ENCODE data around the gene CAV2. TPM values are rescaled to one million over a fixed set of nuclear protein-coding genes. Genes with fewer than 3 reads are reported as not detected.

The CAV2 gene
- total and polyA plus RNA-seq, 2 donors (not counting 1 experiment from before 2014, with no cell fraction given): 119 to 288 TPM

DNA sequence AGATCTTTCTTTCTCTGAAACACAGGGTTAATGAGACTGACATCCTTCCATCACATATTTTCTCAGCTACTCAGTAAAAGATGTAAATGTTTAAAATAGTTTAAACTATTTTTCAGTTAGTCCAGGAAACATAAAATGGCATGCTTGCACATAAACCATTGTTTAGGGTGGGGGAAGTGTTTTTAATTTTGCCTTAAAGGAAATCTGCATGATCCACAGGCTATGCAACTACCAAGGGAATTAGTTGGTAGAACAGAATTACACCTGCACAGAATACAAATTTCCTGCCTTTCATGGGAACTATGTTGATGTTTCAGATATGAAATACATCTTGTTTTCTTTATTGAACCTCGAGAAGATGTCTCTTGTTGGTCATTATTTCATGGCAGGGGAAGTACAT is 35.9 kb downstream of the CAV2 start:
- Histone ChIP-seq H3K27me3 (ENCODE audit: control insufficient read depth, insufficient read depth, low read length) (no peaks in the 10 kb centered on the region), H3K27ac (ENCODE audit: insufficient read depth, low read length) (no peak overlapping the region), H3K4me1 (ENCODE audit: control insufficient read depth, extremely low read depth, insufficient read depth, low read length) (peaks cover 18% of the 10 kb centered on the region), H2AFZ (ENCODE audit: low read length) (no peak overlapping the region), H3K4me3 (replicated peaks in 1 of 4; ENCODE audit: control extremely low read depth in 1 of 4, insufficient read depth in 1 of 4, low read depth in 3 of 4, low read length in 4 of 4) (no peak overlapping the region), H3K9me3 (ENCODE audit: control insufficient read depth, insufficient read depth, low read depth, low read length) (no peaks in the 10 kb centered on the region), H3K36me3 (ENCODE audit: control insufficient read depth, insufficient read depth, low read length) (peaks cover 25% of the 10 kb centered on the region), H3K9ac (ENCODE audit: insufficient read depth, low read length) (no peak overlapping the region), H3K4me2 (ENCODE audit: extremely low read depth, insufficient read depth, low read length) (no peak overlapping the region), H3K79me2 (ENCODE audit: control insufficient read depth, insufficient read depth, low read length) (peaks cover 95% of the 10 kb centered on the region), H4K20me1 (ENCODE audit: control insufficient read depth, extremely low read depth, insufficient read depth, low read length) (no peaks in the 10 kb centered on the region)
- TF ChIP-seq, protein P1, sequence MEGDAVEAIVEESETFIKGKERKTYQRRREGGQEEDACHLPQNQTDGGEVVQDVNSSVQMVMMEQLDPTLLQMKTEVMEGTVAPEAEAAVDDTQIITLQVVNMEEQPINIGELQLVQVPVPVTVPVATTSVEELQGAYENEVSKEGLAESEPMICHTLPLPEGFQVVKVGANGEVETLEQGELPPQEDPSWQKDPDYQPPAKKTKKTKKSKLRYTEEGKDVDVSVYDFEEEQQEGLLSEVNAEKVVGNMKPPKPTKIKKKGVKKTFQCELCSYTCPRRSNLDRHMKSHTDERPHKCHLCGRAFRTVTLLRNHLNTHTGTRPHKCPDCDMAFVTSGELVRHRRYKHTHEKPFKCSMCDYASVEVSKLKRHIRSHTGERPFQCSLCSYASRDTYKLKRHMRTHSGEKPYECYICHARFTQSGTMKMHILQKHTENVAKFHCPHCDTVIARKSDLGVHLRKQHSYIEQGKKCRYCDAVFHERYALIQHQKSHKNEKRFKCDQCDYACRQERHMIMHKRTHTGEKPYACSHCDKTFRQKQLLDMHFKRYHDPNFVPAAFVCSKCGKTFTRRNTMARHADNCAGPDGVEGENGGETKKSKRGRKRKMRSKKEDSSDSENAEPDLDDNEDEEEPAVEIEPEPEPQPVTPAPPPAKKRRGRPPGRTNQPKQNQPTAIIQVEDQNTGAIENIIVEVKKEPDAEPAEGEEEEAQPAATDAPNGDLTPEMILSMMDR (conservative IDR thresholded peaks at IDR 0.05 in 1 of 2, IDR thresholded peaks at IDR 0.05 in 1 of 2; ENCODE audit: low read depth in 1 of 2, low read length in 2 of 2): no peak
- TF ChIP-seq EZH2 (IDR thresholded peaks at IDR 0.05; ENCODE audit: low read length, missing control alignments): no peak
- no peak for DNase-seq (ENCODE audit: low read depth in 2 of 2)

DNA sequence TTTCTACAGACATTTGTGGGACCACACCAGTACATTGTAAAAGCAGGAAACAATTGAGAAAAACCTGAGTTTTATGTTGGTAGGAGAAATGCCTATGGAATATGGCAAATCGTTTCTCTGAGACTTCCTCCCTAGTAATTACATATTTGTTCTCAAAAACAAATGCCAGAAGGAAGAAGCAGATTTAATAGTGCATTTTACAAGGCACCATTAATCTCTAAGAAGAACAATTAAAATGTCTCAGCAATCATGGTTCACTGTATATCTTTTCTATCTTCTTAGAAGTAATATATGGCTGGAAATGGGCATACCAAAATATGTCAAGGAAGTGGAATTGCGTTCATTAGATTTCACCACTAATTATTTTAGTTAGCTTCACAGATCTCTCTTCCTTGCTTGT is 38.6 kb downstream of the CAV2 start:
- no peak overlapping the region for H3K9ac ChIP-seq (ENCODE audit: insufficient read depth, low read length)
- H3K27ac ChIP-seq (ENCODE audit: insufficient read depth, low read length): peak overlapping the region; percentile 19
- no peaks in the 10 kb centered on the region for H3K27me3 ChIP-seq (ENCODE audit: control insufficient read depth, insufficient read depth, low read length)
- H3K4me1 ChIP-seq (ENCODE audit: control insufficient read depth, extremely low read depth, insufficient read depth, low read length): peaks cover 34% of the 10 kb centered on the region
- H3K4me3 ChIP-seq (replicated peaks in 1 of 4; ENCODE audit: control extremely low read depth in 1 of 4, insufficient read depth in 1 of 4, low read depth in 3 of 4, low read length in 4 of 4): no peak overlapping the region
- no peak overlapping the region for H2AFZ ChIP-seq (ENCODE audit: low read length)
- TF ChIP-seq, protein P1 (conservative IDR thresholded peaks at IDR 0.05 in 1 of 2, IDR thresholded peaks at IDR 0.05 in 1 of 2; ENCODE audit: low read depth in 1 of 2, low read length in 2 of 2): no peak
- no peak for TF ChIP-seq EZH2 (IDR thresholded peaks at IDR 0.05; ENCODE audit: low read length, missing control alignments)
- no peak for DNase-seq (ENCODE audit: low read depth in 2 of 2)
- peaks cover 21% of the 10 kb centered on the region for H3K36me3 ChIP-seq (ENCODE audit: control insufficient read depth, insufficient read depth, low read length)
- H3K4me2 ChIP-seq (ENCODE audit: extremely low read depth, insufficient read depth, low read length): no peak overlapping the region
- peaks cover 94% of the 10 kb centered on the region for H3K79me2 ChIP-seq (ENCODE audit: control insufficient read depth, insufficient read depth, low read length)
- no peaks in the 10 kb centered on the region for H4K20me1 ChIP-seq (ENCODE audit: control insufficient read depth, extremely low read depth, insufficient read depth, low read length)
- no peaks in the 10 kb centered on the region for H3K9me3 ChIP-seq (ENCODE audit: control insufficient read depth, insufficient read depth, low read depth, low read length)

DNA sequence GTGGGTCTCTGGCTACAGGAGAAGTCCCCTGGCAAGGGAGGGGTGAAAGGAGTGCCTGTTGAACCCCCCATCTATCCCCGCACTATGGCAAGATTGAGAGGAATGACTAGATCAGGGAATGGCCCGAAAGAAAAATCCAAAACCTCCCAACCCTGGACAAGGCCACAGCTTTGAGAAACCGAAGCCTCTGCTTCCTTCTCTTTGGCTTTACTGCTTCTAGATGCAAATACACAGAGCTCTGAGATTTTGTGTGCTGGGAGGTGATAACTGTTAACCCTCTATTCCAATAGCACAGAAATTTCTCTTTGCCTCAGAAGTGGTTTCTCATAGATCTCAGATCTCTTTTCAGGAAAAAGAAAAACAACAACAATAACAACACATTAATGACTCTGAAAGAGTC is 40.3 kb downstream of the CAV2 start:
- TF ChIP-seq, protein P1 (conservative IDR thresholded peaks at IDR 0.05 in 1 of 2, IDR thresholded peaks at IDR 0.05 in 1 of 2; ENCODE audit: low read depth in 1 of 2, low read length in 2 of 2): no peak
- no peak for TF ChIP-seq EZH2 (IDR thresholded peaks at IDR 0.05; ENCODE audit: low read length, missing control alignments)
- Histone ChIP-seq H4K20me1 (ENCODE audit: control insufficient read depth, extremely low read depth, insufficient read depth, low read length) (no peaks in the 10 kb centered on the region), H3K9me3 (ENCODE audit: control insufficient read depth, insufficient read depth, low read depth, low read length) (no peaks in the 10 kb centered on the region), H3K27me3 (ENCODE audit: control insufficient read depth, insufficient read depth, low read length) (no peaks in the 10 kb centered on the region), H3K79me2 (ENCODE audit: control insufficient read depth, insufficient read depth, low read length) (peaks cover 95% of the 10 kb centered on the region), H3K4me3 (replicated peaks in 1 of 4; ENCODE audit: control extremely low read depth in 1 of 4, insufficient read depth in 1 of 4, low read depth in 3 of 4, low read length in 4 of 4) (no peak overlapping the region), H3K4me1 (ENCODE audit: control insufficient read depth, extremely low read depth, insufficient read depth, low read length) (peaks cover 41% of the 10 kb centered on the region), H3K36me3 (ENCODE audit: control insufficient read depth, insufficient read depth, low read length) (peaks cover 19% of the 10 kb centered on the region), H3K9ac (ENCODE audit: insufficient read depth, low read length) (no peak overlapping the region), H3K27ac (ENCODE audit: insufficient read depth, low read length) (peak overlapping the region; percentile 1), H2AFZ (ENCODE audit: low read length) (no peak overlapping the region), H3K4me2 (ENCODE audit: extremely low read depth, insufficient read depth, low read length) (no peak overlapping the region)
- DNase-seq (ENCODE audit: low read depth in 2 of 2): no peak
